Lower leg skin (tissue), 3 donors: Measurements from ENCODE around the gene DDX41.

Experiments used
- POLR2A ChIP-seq, 2 donors: fragments of 450-650 bp; IDR thresholded peaks; one replicate each; pipeline ENCODE4 v1.6.1; 2016 to 2017; ENCODE audit warnings: antibody characterized with exemption in 2 of 2, mild to moderate bottlenecking in 1 of 2, moderate library complexity in 1 of 2
- TF ChIP-seq, protein P1 (sequence below), 3 donors: fragments of 450-650 bp; IDR thresholded peaks; one replicate each; pipeline ENCODE4 v1.5.1; 2016; ENCODE audit warnings: antibody characterized with exemption in 3 of 3, mild to moderate bottlenecking in 3 of 3, moderate library complexity in 2 of 3

DNA sequence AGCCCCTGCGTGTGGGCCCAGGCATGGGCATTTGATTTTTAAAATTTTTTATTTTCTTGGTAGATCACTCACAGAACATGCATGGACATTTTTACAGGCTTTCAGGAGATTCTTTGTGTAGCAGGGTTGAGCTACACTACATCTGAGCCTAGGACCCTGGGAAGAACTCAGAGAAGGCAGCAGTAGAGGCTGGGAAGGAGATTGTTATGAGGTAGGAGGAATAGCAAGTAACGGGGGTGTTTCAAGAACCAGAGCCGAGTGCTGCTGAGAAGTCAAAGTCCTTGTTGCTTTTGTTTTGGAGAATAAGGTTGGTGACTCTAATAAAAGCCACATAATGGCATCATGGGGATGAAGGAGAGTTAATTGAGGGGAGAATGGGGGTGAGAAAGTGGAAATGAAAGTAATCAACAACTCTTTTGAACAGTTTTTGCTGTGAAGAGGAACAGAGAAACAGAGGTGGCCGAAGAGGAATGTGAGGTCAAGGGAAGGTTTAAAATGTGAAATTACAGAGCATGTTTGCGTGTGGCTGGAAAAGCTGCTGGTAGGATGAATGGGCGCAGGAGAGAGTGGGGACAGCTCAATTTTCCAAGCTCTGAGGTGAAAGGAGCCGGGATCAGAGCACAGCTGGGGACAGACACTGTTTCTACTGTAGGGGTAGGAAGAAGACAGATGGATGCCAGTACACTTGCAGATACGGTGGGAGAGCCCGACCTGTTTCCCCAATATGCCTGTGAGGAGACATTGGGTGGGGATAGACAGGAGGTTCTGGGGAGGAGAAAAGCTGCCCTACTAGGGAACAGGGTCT, 14.7 kb downstream of the DDX41 start:
- TF ChIP-seq, protein P1, sequence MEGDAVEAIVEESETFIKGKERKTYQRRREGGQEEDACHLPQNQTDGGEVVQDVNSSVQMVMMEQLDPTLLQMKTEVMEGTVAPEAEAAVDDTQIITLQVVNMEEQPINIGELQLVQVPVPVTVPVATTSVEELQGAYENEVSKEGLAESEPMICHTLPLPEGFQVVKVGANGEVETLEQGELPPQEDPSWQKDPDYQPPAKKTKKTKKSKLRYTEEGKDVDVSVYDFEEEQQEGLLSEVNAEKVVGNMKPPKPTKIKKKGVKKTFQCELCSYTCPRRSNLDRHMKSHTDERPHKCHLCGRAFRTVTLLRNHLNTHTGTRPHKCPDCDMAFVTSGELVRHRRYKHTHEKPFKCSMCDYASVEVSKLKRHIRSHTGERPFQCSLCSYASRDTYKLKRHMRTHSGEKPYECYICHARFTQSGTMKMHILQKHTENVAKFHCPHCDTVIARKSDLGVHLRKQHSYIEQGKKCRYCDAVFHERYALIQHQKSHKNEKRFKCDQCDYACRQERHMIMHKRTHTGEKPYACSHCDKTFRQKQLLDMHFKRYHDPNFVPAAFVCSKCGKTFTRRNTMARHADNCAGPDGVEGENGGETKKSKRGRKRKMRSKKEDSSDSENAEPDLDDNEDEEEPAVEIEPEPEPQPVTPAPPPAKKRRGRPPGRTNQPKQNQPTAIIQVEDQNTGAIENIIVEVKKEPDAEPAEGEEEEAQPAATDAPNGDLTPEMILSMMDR (IDR thresholded peaks at IDR 0.05), result no peak
- TF ChIP-seq POLR2A (IDR thresholded peaks at IDR 0.05), result no peak
